Hematopoietic multipotent progenitor cell treated with erythropoietin and hydrocortisone succinate and interleukin-3 and kit ligand, for 15 days (in vitro differentiated cells): ENCODE data around the gene NLRP13.

Experiments
- DNase-seq: peaks from one replicate; pipeline ENCODE4 v3.0.0-alpha.2; 2015; ENCODE audit warnings: low spot score

The NLRP13 gene

GRCh38 chr19:55902080-55902751 is 29.9 kb downstream of the NLRP13 start:
- DNase-seq, result no peak

- DNase-seq, result no peak
Measured at GRCh38 chr19:55901369-55902079, 30.6 kb downstream of the NLRP13 start.

GRCh38 chr19:55898911-55899310 is 33.2 kb downstream of the NLRP13 start:
- DNase-seq, result no peak

- no peak for DNase-seq
Measured at GRCh38 chr19:55882626-55883025, 49.5 kb downstream of the NLRP13 start.

GRCh38 chr19:55877211-55877610 is 54.9 kb downstream of the NLRP13 start:
- DNase-seq, result no peak

GRCh38 chr19:55870736-55871135 is 61.4 kb downstream of the NLRP13 start:
- DNase-seq, result no peak

- DNase-seq, result no peak
Measured at GRCh38 chr19:55867101-55867500, 65.0 kb downstream of the NLRP13 start.

GRCh38 chr19:55866521-55866920 is 65.6 kb downstream of the NLRP13 start:
- DNase-seq, result no peak

GRCh38 chr19:55858969-55859368 is 73.2 kb downstream of the NLRP13 start:
- no peak for DNase-seq

GRCh38 chr19:55858401-55858800 is 73.7 kb downstream of the NLRP13 start:
- no peak for DNase-seq

GRCh38 chr19:55857974-55858373 is 74.2 kb downstream of the NLRP13 start:
- no peak for DNase-seq

GRCh38 chr19:55857149-55857548 is 75.0 kb downstream of the NLRP13 start:
- DNase-seq, result no peak

GRCh38 chr19:55855160-55855559 is 77.0 kb downstream of the NLRP13 start:
- no peak for DNase-seq
